Omental fat pad (tissue), 4 donors: ENCODE measurements around the gene PAQR9. TPM values are rescaled to one million over a fixed set of nuclear protein-coding genes. Genes with fewer than 3 reads are reported as not detected.

Source experiments
- ATAC-seq: fragments of 150-250 bp; one replicate; pipeline ENCODE4 v1.9.1; 2016; ENCODE audit warnings: mild to moderate bottlenecking, moderate library complexity; ENCODE audit not compliant: low FRiP score
- DNase-seq: peaks from one replicate; pipeline ENCODE4 v3.0.0-alpha.2; 2019; ENCODE audit warnings: low spot score
- CTCF ChIP-seq, 3 donors: fragments of 450-650 bp; IDR thresholded peaks; one replicate each; pipeline ENCODE4 v1.5.1; 2016 to 2017; ENCODE audit warnings: antibody characterized with exemption in 3 of 3, mild to moderate bottlenecking in 3 of 3, moderate library complexity in 2 of 3
- total RNA-seq, 4 donors: library from RNA; depleted of rRNA; stranded (reverse); fragments of >200 nt; gene quantifications; one replicate each; pipeline ENCODE4 v1.1.0, GENCODE V29; 2016

PAQR9 gene
- total RNA-seq, 4 donors from 2014 or later = 0.93 to 1.8 TPM; not detected in 2

GRCh38 chr3:143001369-143002082, 38.1 kb upstream of the PAQR9 start, which contains the start of gene U2SURP:
U2SURP (plus strand) TSS chr3:143001570; CDS start chr3:143001629, 59 bp downstream.
- TF ChIP-seq CTCF (IDR thresholded peaks at IDR 0.05) = no peak
- DNase-seq = peak; percentile 79
- ATAC-seq = peak; percentile 96

GRCh38 chr3:143001034-143001368, 37.5 kb upstream of the PAQR9 start:
- ATAC-seq (peak; percentile 42), DNase-seq (no peak)
- no peak for TF ChIP-seq CTCF (IDR thresholded peaks at IDR 0.05)

GRCh38 chr3:143000528-143000927, 37.1 kb upstream of the PAQR9 start:
- DNase-seq (no peak), ATAC-seq (no peak)
- no peak for TF ChIP-seq CTCF (IDR thresholded peaks at IDR 0.05)

- DNase-seq (no peak), ATAC-seq (no peak)
- TF ChIP-seq CTCF (IDR thresholded peaks at IDR 0.05) = no peak
Measured at GRCh38 chr3:142999881-143000280, 36.4 kb upstream of the PAQR9 start.

GRCh38 chr3:142998439-142998838, 35.0 kb upstream of the PAQR9 start:
- DNase-seq (no peak), ATAC-seq (no peak)
- TF ChIP-seq CTCF (IDR thresholded peaks at IDR 0.05) = no peak

GRCh38 chr3:142997330-142997729, 33.9 kb upstream of the PAQR9 start:
- DNase-seq (no peak), ATAC-seq (peak; percentile 35)
- TF ChIP-seq CTCF (IDR thresholded peaks at IDR 0.05) = no peak

- TF ChIP-seq CTCF (IDR thresholded peaks at IDR 0.05) = no peak
- ATAC-seq (peak; percentile 63), DNase-seq (peak; percentile 54)
Measured at GRCh38 chr3:142993958-142994442, 30.5 kb upstream of the PAQR9 start.
